Liver (tissue), 9 donors: ENCODE data around the gene FAM216B. TPM values are rescaled to one million over a fixed set of nuclear protein-coding genes. Genes with fewer than 3 reads are reported as not detected.

Experiments
- DNase-seq: peaks from one replicate; pipeline ENCODE4 v3.0.0-alpha.2; 2017; ENCODE audit warnings: low spot score
- H3K27ac ChIP-seq, 2 donors: one replicate each; pipeline ENCODE4 v1.7.0; 2013; ENCODE audit warnings: inconsistent platforms in 2 of 2, low read length in 2 of 2, control low read depth in 1 of 2, low read depth in 1 of 2, mild to moderate bottlenecking in 1 of 2
- H3K27me3 ChIP-seq, 4 donors: one replicate each; pipeline versions ENCODE4 v1.6.1 to v1.7.0; 2013; ENCODE audit warnings: low read length in 3 of 4, inconsistent platforms in 1 of 4, mild to moderate bottlenecking in 1 of 4, moderate library complexity in 1 of 4; ENCODE audit not compliant: control insufficient read depth in 4 of 4, insufficient read depth in 4 of 4
- H3K36me3 ChIP-seq, 4 donors: one replicate each; pipeline versions ENCODE4 v1.6.1 to v1.7.0; 2013; ENCODE audit warnings: low read length in 3 of 4, mild to moderate bottlenecking in 3 of 4, low read depth in 1 of 4, moderate library complexity in 1 of 4; ENCODE audit not compliant: control insufficient read depth in 4 of 4, insufficient read depth in 3 of 4
- H3K4me1 ChIP-seq, 4 donors: one replicate each; pipeline versions ENCODE4 v1.6.1 to v1.7.0; 2013; ENCODE audit warnings: low read length in 3 of 4, mild to moderate bottlenecking in 3 of 4, moderate library complexity in 1 of 4; ENCODE audit not compliant: control insufficient read depth in 4 of 4, insufficient read depth in 4 of 4
- H3K4me3 ChIP-seq, 3 donors: one replicate each; pipeline versions ENCODE4 v1.6.1 to v1.7.0; 2013; ENCODE audit warnings: low read length in 3 of 3, control low read depth in 1 of 3, low read depth in 1 of 3, mild to moderate bottlenecking in 1 of 3
- H3K9ac ChIP-seq, 2 donors: one replicate each; pipeline ENCODE4 v1.7.0; 2013; ENCODE audit warnings: low read length in 2 of 2, mild to moderate bottlenecking in 2 of 2, moderate library complexity in 2 of 2, control low read depth in 1 of 2, low read depth in 1 of 2
- H3K9me3 ChIP-seq, 4 donors: one replicate each; pipeline versions ENCODE4 v1.6.1 to v1.7.0; 2013; ENCODE audit warnings: low read length in 3 of 4; ENCODE audit not compliant: control insufficient read depth in 4 of 4
- ATF3 ChIP-seq: IDR thresholded peaks from 2 replicates; pipeline ENCODE4 v1.6.1; 2016; ENCODE audit warnings: antibody characterized with exemption
- CTCF ChIP-seq: fragments of 150-350 bp; IDR thresholded peaks from 2 replicates; pipeline ENCODE4 v1.5.1; 2017; ENCODE audit warnings: improper control_type of control experiment, low read depth, low read length; ENCODE audit not compliant: missing input control
- EGR1 ChIP-seq, 2 donors: IDR thresholded peaks; 2 replicates each; pipeline ENCODE4 v1.6.1; 2016 to 2018; ENCODE audit warnings: antibody characterized with exemption in 2 of 2, low read depth in 2 of 2
- FOXA1 ChIP-seq: IDR thresholded peaks from 2 replicates; pipeline ENCODE4 v1.6.1; 2016; ENCODE audit warnings: antibody characterized with exemption
- GABPA ChIP-seq, 2 donors: IDR thresholded peaks in 1 of 2; conservative IDR thresholded peaks in 1 of 2; 2 replicates each; pipeline ENCODE4 v1.6.1; 2016; ENCODE audit warnings: antibody characterized with exemption in 2 of 2, mild to moderate bottlenecking in 1 of 2, moderate library complexity in 1 of 2
- HNF4A ChIP-seq, 2 donors: conservative IDR thresholded peaks; 2 replicates each; pipeline ENCODE4 v1.6.1; 2016; ENCODE audit warnings: antibody characterized with exemption in 2 of 2, mild to moderate bottlenecking in 2 of 2
- HNF4G ChIP-seq: IDR thresholded peaks from 2 replicates; pipeline ENCODE4 v1.6.1; 2016; ENCODE audit warnings: antibody characterized with exemption
- JUND ChIP-seq, 2 donors: IDR thresholded peaks; 2 replicates each; pipeline ENCODE4 v1.6.1; 2016; ENCODE audit warnings: antibody characterized with exemption in 2 of 2
- NR2F2 ChIP-seq: IDR thresholded peaks from 2 replicates; pipeline ENCODE4 v1.6.1; 2016; ENCODE audit warnings: antibody characterized with exemption
- RAD21 ChIP-seq, 2 donors: IDR thresholded peaks; 2 replicates each; pipeline ENCODE4 v1.6.1; 2016; ENCODE audit warnings: antibody characterized with exemption in 2 of 2, mild to moderate bottlenecking in 2 of 2
- REST ChIP-seq: IDR thresholded peaks from 2 replicates; pipeline ENCODE4 v1.6.1; 2016; ENCODE audit warnings: antibody characterized with exemption, mild to moderate bottlenecking
- RXRA ChIP-seq, 2 donors: IDR thresholded peaks; 2 replicates each; pipeline ENCODE4 v1.6.1; 2017 to 2018; ENCODE audit warnings: antibody characterized with exemption in 2 of 2, mild to moderate bottlenecking in 1 of 2
- SP1 ChIP-seq: IDR thresholded peaks from 2 replicates; pipeline ENCODE4 v1.6.1; 2018; ENCODE audit warnings: antibody characterized with exemption, mild to moderate bottlenecking
- TAF1 ChIP-seq: conservative IDR thresholded peaks from 2 replicates; pipeline ENCODE4 v1.6.1; 2016; ENCODE audit warnings: antibody characterized with exemption, mild to moderate bottlenecking
- WGBS: extraction: QIAGEN DNeasy Blood & Tissue Kit; methylation state at CpG from one replicate; pipeline ENCODE4 v1.1.7; 2013; 5-methylcytosine and 5-hydroxymethylcytosine counted together
- polyA plus RNA-seq, 2 donors: library from polyadenylated mRNA; stranded (reverse) in 1 of 2; unstranded in 1 of 2; fragments of 200-250 nt in 1 of 2; fragments of >200 nt in 1 of 2; fragmentation: Nextera tagmentation in 1 of 2; extraction: Ambion mirVana in 1 of 2; gene quantifications; one replicate each; pipeline versions ENCODE4 v1.2.1 to v1.2.3, GENCODE V29; 2013 to 2015
- total RNA-seq, 2 donors: library from RNA; depleted of rRNA; stranded (reverse); fragments of >200 nt; gene quantifications; one replicate each; pipeline ENCODE4 v1.2.3, GENCODE V29; 2014
- donor health status: healthy.
- donor health status: healthy.
- donor health status: healthy.
- donor health status: healthy.
- donor health status: healthy.

Gene FAM216B
- total and polyA plus RNA-seq, 4 donors, result not detected

- Histone ChIP-seq H3K36me3 (no peaks in the 10 kb centered on the region), H3K27me3 (no peaks in the 10 kb centered on the region), H3K9me3 (no peaks in the 10 kb centered on the region), H3K27ac (no peak overlapping the region), H3K4me1 (peaks cover 0 to 5% (median 1%) of the 10 kb centered on the region in 4 donors), H3K9ac (no peak overlapping the region), H3K4me3 (no peak overlapping the region)
- WGBS, result 91% methylated on average over 3 of the region's 3 CpGs
- no peak for DNase-seq
- TF ChIP-seq RAD21 (IDR thresholded peaks at IDR 0.05) (no peak), HNF4G (no peak)
These were observed 19.1 kb upstream of the FAM216B start for GRCh38 chr13:42762251-42762650.

- TF ChIP-seq RAD21 (IDR thresholded peaks at IDR 0.05) (no peak), SP1 (no peak), NR2F2 (no peak), EGR1 (IDR thresholded peaks at IDR 0.05; ENCODE audit: low read depth in 2 of 2) (no peak), RXRA (IDR thresholded peaks at IDR 0.05) (no peak), GABPA (IDR thresholded peaks at IDR 0.05 in 1 of 2, conservative IDR thresholded peaks at IDR 0.05 in 1 of 2) (no peak), HNF4A (conservative IDR thresholded peaks at IDR 0.05) (no peak), HNF4G (no peak), CTCF (no peak), TAF1 (no peak)
- 88% methylated on average over 2 of the region's 2 CpGs for WGBS
These were observed 18.5 kb upstream of the FAM216B start for GRCh38 chr13:42762917-42763316.

GRCh38 chr13:42766016-42766415 lies 15.4 kb upstream of the FAM216B start:
- 67% methylated on average over 1 of the region's 1 CpG for WGBS
- no peak overlapping the region for H3K4me3 ChIP-seq
- H3K9ac ChIP-seq, result no peak overlapping the region
- no peaks in the 10 kb centered on the region for H3K9me3 ChIP-seq
- H3K4me1 ChIP-seq, result no peaks in the 10 kb centered on the region
- DNase-seq, result no peak
- TF ChIP-seq ATF3, result no peak
- no peak for TF ChIP-seq NR2F2
- no peak for TF ChIP-seq REST
- no peak for TF ChIP-seq FOXA1
- no peak for TF ChIP-seq JUND (IDR thresholded peaks at IDR 0.05)
- TF ChIP-seq HNF4G, result no peak
- no peak for TF ChIP-seq CTCF
- no peak for TF ChIP-seq RAD21 (IDR thresholded peaks at IDR 0.05)
- no peaks in the 10 kb centered on the region for H3K27me3 ChIP-seq
- no peaks in the 10 kb centered on the region for H3K36me3 ChIP-seq
- H3K27ac ChIP-seq, result no peak overlapping the region

More at GRCh38 chr13:42762917-42763316, 18.5 kb upstream of the FAM216B start:
- Histone ChIP-seq H3K9ac (no peak overlapping the region), H3K36me3 (no peaks in the 10 kb centered on the region), H3K9me3 (no peaks in the 10 kb centered on the region), H3K4me1 (peaks cover 0 to 5% (median 1%) of the 10 kb centered on the region in 4 donors), H3K27ac (no peak overlapping the region), H3K4me3 (no peak overlapping the region), H3K27me3 (no peaks in the 10 kb centered on the region)
- no peak for DNase-seq
